H9 (cell line): ENCODE measurements around the gene DUSP2. TPM values are rescaled to one million over a fixed set of nuclear protein-coding genes. Genes with fewer than 3 reads are reported as not detected.

Experiments
- DNase-seq: peaks from one replicate; pipeline ENCODE4 v3.0.0-alpha.2; 2017
- H2AFZ ChIP-seq: one replicate; pipeline ENCODE4 v1.6.1; 2013; ENCODE audit warnings: mild to moderate bottlenecking, low read length, control low read depth, moderate library complexity
- H2AK5ac ChIP-seq: 2 replicates; pipeline ENCODE4 v1.6.1; 2013; ENCODE audit warnings: low read length, control low read depth, mixed read lengths; ENCODE audit not compliant: insufficient read length
- H2BK120ac ChIP-seq: one replicate; pipeline ENCODE4 v1.6.1; 2013; ENCODE audit warnings: low read depth, mild to moderate bottlenecking, low read length, control low read depth, inconsistent platforms; ENCODE audit not compliant: poor library complexity, severe bottlenecking
- H2BK12ac ChIP-seq: 2 replicates; pipeline ENCODE4 v1.6.1; 2013; ENCODE audit warnings: low read length, control low read depth, mixed read lengths, low read depth; ENCODE audit not compliant: insufficient read length
- H2BK15ac ChIP-seq: 2 replicates; pipeline ENCODE4 v1.6.1; 2013; ENCODE audit warnings: low read depth, low read length, control low read depth
- H2BK20ac ChIP-seq: one replicate; pipeline ENCODE4 v1.6.1; 2013; ENCODE audit warnings: low read depth, mild to moderate bottlenecking, low read length, control low read depth, inconsistent platforms; ENCODE audit not compliant: poor library complexity, severe bottlenecking
- H2BK5ac ChIP-seq: 2 replicates; pipeline ENCODE4 v1.6.1; 2013; ENCODE audit warnings: low read length, control low read depth, mixed read lengths; ENCODE audit not compliant: insufficient read length
- H3K14ac ChIP-seq: 2 replicates; pipeline ENCODE4 v1.6.1; 2013; ENCODE audit warnings: low read length, control low read depth; ENCODE audit not compliant: insufficient read depth
- H3K18ac ChIP-seq: 2 replicates; pipeline ENCODE4 v1.6.1; 2013; ENCODE audit warnings: low read depth, mild to moderate bottlenecking, mixed read lengths, low read length, control low read depth; ENCODE audit not compliant: insufficient read length
- H3K23ac ChIP-seq: 2 replicates; pipeline ENCODE4 v1.6.1; 2013; ENCODE audit warnings: low read length, control low read depth, mixed read lengths, low read depth; ENCODE audit not compliant: insufficient read length
- H3K23me2 ChIP-seq: 2 replicates; pipeline ENCODE4 v1.6.1; 2013; ENCODE audit warnings: low read depth, mild to moderate bottlenecking, mixed read lengths, low read length, control low read depth; ENCODE audit not compliant: insufficient read length, poor library complexity, severe bottlenecking
- H3K27ac ChIP-seq: 2 replicates; pipeline ENCODE4 v1.5.1; 2013; ENCODE audit warnings: low read length, control low read depth, mixed read lengths, low read depth; ENCODE audit not compliant: insufficient read length
- H3K27me3 ChIP-seq: 2 replicates; pipeline ENCODE4 v1.6.1; 2013; ENCODE audit warnings: low read length, control low read depth, inconsistent platforms; ENCODE audit not compliant: insufficient read depth
- H3K4ac ChIP-seq: 2 replicates; pipeline ENCODE4 v1.6.1; 2013; ENCODE audit warnings: low read depth, mild to moderate bottlenecking, control low read depth, inconsistent platforms, low read length, moderate library complexity
- H3K4me1 ChIP-seq: 2 replicates; pipeline ENCODE4 v1.6.1; 2013; ENCODE audit warnings: low read length, control low read depth, inconsistent platforms; ENCODE audit not compliant: insufficient read depth
- H3K4me2 ChIP-seq: 2 replicates; pipeline ENCODE4 v1.6.1; 2013; ENCODE audit warnings: low read length, control low read depth, mixed read lengths; ENCODE audit not compliant: insufficient read length, insufficient read depth
- H3K56ac ChIP-seq: 2 replicates; pipeline ENCODE4 v1.6.1; 2013; ENCODE audit warnings: low read depth, mild to moderate bottlenecking, mixed read lengths, low read length, control low read depth; ENCODE audit not compliant: insufficient read length
- H3K79me1 ChIP-seq: 2 replicates; pipeline ENCODE4 v1.6.1; 2013; ENCODE audit warnings: low read depth, mild to moderate bottlenecking, moderate library complexity, low read length, control low read depth, inconsistent platforms; ENCODE audit not compliant: insufficient read depth, poor library complexity, severe bottlenecking
- H3K79me2 ChIP-seq: 2 replicates; pipeline ENCODE4 v1.6.1; 2013; ENCODE audit warnings: low read length, control low read depth, inconsistent platforms; ENCODE audit not compliant: insufficient read depth
- H3K9ac ChIP-seq: 2 replicates; pipeline ENCODE4 v1.6.1; 2013; ENCODE audit warnings: low read length, control low read depth, mixed read lengths; ENCODE audit not compliant: insufficient read length; ENCODE audit errors: extremely low read depth
- H3K9me3 ChIP-seq: one replicate; pipeline ENCODE4 v1.6.1; 2013; ENCODE audit warnings: low read depth, low read length, inconsistent platforms; ENCODE audit not compliant: control insufficient read depth
- H3T11ph ChIP-seq: one replicate; pipeline ENCODE4 v1.6.1; 2013; ENCODE audit warnings: mild to moderate bottlenecking, low read length, control low read depth, inconsistent platforms
- H4K20me1 ChIP-seq: one replicate; pipeline ENCODE4 v1.6.1; 2013; ENCODE audit not compliant: control insufficient read depth, insufficient read length, insufficient read depth
- H4K5ac ChIP-seq: 2 replicates; pipeline ENCODE4 v1.6.1; 2013; ENCODE audit warnings: low read depth, mild to moderate bottlenecking, mixed read lengths, low read length, control low read depth; ENCODE audit not compliant: insufficient read length
- H4K8ac ChIP-seq: replicated peaks from 2 replicates; pipeline ENCODE4 v1.6.1; 2013; ENCODE audit warnings: low read length, control low read depth, mixed read lengths, low read depth; ENCODE audit not compliant: insufficient read length
- H4K91ac ChIP-seq: 2 replicates; pipeline ENCODE4 v1.6.1; 2013; ENCODE audit warnings: low read depth, mild to moderate bottlenecking, moderate library complexity, mixed read lengths, low read length, control low read depth; ENCODE audit not compliant: insufficient read length
- H3K27ac Mint-ChIP-seq, 3 experiments: 2 replicates in 2 of 3; 3 replicates in 1 of 3; pipeline ENCODE4 v1.8.0; 2020 to 2021; ENCODE audit warnings: mixed read lengths in 3 of 3, mild to moderate bottlenecking in 1 of 3, moderate library complexity in 1 of 3
- H3K27me3 Mint-ChIP-seq: 2 replicates; pipeline ENCODE4 v1.8.0; 2021; ENCODE audit warnings: low read depth, mild to moderate bottlenecking, moderate library complexity, mixed read lengths
- H3K36me3 Mint-ChIP-seq, 3 experiments: 2 replicates in 2 of 3; 3 replicates in 1 of 3; pipeline ENCODE4 v1.8.0; 2020 to 2021; ENCODE audit warnings: low read depth in 3 of 3, mixed read lengths in 3 of 3; ENCODE audit not compliant: insufficient read depth in 1 of 3
- H3K4me1 Mint-ChIP-seq, 2 experiments: 2 replicates each; pipeline ENCODE4 v1.8.0; 2020; ENCODE audit warnings: mixed read lengths in 2 of 2
- H3K4me3 Mint-ChIP-seq, 2 experiments: 2 replicates in 1 of 2; 3 replicates in 1 of 2; pipeline ENCODE4 v1.8.0; 2020 to 2021; ENCODE audit warnings: mild to moderate bottlenecking in 2 of 2, mixed read lengths in 2 of 2, moderate library complexity in 1 of 2
- H3K9me3 Mint-ChIP-seq, 2 experiments: 2 replicates in 1 of 2; 3 replicates in 1 of 2; pipeline ENCODE4 v1.8.0; 2020; ENCODE audit warnings: mild to moderate bottlenecking in 2 of 2, mixed read lengths in 2 of 2, moderate library complexity in 1 of 2
- total RNA-seq: library from RNA; stranded (reverse); gene quantifications from 2 replicates; pipeline ENCODE4 v1.2.1, GENCODE V29; 2021
- TF ChIP-seq, protein P1 (sequence below): fragments of 200-600 bp; sonication (generic); conservative IDR thresholded peaks from 3 replicates; pipeline ENCODE4 v1.8.0; 2021; ENCODE audit warnings: antibody characterized with exemption, mild to moderate bottlenecking

DUSP2 gene
- total RNA-seq, 1 experiment from 2014 or later: 14.9 TPM

- no peaks in the 10 kb centered on the region for H3K79me2 ChIP-seq
- H3K27me3 ChIP-seq: no peaks in the 10 kb centered on the region
- H2BK20ac ChIP-seq: no peak overlapping the region
- no peaks in the 10 kb centered on the region for H3K79me1 ChIP-seq
- H3K56ac ChIP-seq: no peak overlapping the region
- H2BK120ac ChIP-seq: no peak overlapping the region
- Mint-ChIP-seq H3K27ac (no peak overlapping the region), H3K27me3 (peaks cover 4% of the 10 kb centered on the region; the same call in 1 of the 2 replicates), H3K4me1 (no peaks in the 10 kb centered on the region), H3K4me3 (no peak overlapping the region), H3K9me3 (no peaks in the 10 kb centered on the region), H3K36me3 (peaks cover 9 to 17% (median 16%) of the 10 kb centered on the region in 3 experiments; a peak in 6 of 7 replicates)
- no peaks in the 10 kb centered on the region for H4K20me1 ChIP-seq
- no peak overlapping the region for H4K5ac ChIP-seq
- no peaks in the 10 kb centered on the region for H3K4me1 ChIP-seq
- no peak overlapping the region for H3T11ph ChIP-seq
- TF ChIP-seq, protein P1, sequence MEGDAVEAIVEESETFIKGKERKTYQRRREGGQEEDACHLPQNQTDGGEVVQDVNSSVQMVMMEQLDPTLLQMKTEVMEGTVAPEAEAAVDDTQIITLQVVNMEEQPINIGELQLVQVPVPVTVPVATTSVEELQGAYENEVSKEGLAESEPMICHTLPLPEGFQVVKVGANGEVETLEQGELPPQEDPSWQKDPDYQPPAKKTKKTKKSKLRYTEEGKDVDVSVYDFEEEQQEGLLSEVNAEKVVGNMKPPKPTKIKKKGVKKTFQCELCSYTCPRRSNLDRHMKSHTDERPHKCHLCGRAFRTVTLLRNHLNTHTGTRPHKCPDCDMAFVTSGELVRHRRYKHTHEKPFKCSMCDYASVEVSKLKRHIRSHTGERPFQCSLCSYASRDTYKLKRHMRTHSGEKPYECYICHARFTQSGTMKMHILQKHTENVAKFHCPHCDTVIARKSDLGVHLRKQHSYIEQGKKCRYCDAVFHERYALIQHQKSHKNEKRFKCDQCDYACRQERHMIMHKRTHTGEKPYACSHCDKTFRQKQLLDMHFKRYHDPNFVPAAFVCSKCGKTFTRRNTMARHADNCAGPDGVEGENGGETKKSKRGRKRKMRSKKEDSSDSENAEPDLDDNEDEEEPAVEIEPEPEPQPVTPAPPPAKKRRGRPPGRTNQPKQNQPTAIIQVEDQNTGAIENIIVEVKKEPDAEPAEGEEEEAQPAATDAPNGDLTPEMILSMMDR: no peak
- H4K8ac ChIP-seq: no peak overlapping the region
- no peak overlapping the region for H2BK5ac ChIP-seq
- H3K23ac ChIP-seq: no peak overlapping the region
- H3K14ac ChIP-seq: no peak overlapping the region
- no peak overlapping the region for H2BK15ac ChIP-seq
- H3K9me3 ChIP-seq: no peaks in the 10 kb centered on the region
- no peaks in the 10 kb centered on the region for H3K23me2 ChIP-seq
- H3K27ac ChIP-seq: no peak overlapping the region
- H3K18ac ChIP-seq: no peak overlapping the region
- H3K9ac ChIP-seq: no peak overlapping the region
- no peak overlapping the region for H3K4ac ChIP-seq
- H2BK12ac ChIP-seq: no peak overlapping the region
- no peak overlapping the region for H2AFZ ChIP-seq
- no peak for DNase-seq
- no peak overlapping the region for H3K4me2 ChIP-seq
- H4K91ac ChIP-seq: no peak overlapping the region
- H2AK5ac ChIP-seq: no peak overlapping the region
Measured at GRCh38 chr2:96180521-96180920, 35.3 kb upstream of the DUSP2 start.
